OCI-LY7 (cell line): Measurements from ENCODE around the gene LPIN2. TPM values are rescaled to one million over a fixed set of nuclear protein-coding genes. Genes with fewer than 3 reads are reported as not detected.

ENCODE experiments used
- BruUV-seq: library from RNA; stranded (reverse); fragments of 400-500 nt; replicated peaks from 2 replicates; lab custom pipeline; 2021; lab: Mats Ljungman, UMichigan
- CTCF ChIA-PET: fragments of 300-600 bp; sonication (Branson Sonifier 250); formaldehyde crosslinking; loops from one replicate; lab custom pipeline; 2022; ENCODE audit warnings: antibody characterized with exemption; ENCODE audit not compliant: unreplicated experiment; lab: Charles Lee
- POLR2A ChIA-PET: fragments of 300-600 bp; sonication (Branson Sonifier 250); formaldehyde crosslinking; loops from one replicate; lab custom pipeline; 2022; ENCODE audit warnings: antibody characterized with exemption; lab: Charles Lee
- DNase-seq: peaks from one replicate; pipeline ENCODE4 v3.0.0-alpha.2; 2015; ENCODE audit warnings: low spot score
- H2AFZ ChIP-seq: fragments of 200-600 bp; sonication (generic), shearing (Covaris generic); 2 replicates; pipeline ENCODE4 v1.6.1; 2014; ENCODE audit warnings: mild to moderate bottlenecking, antibody characterized with exemption, low read length, moderate library complexity
- H3K27ac ChIP-seq: fragments of 200-600 bp; sonication (generic); 2 replicates; pipeline ENCODE4 v1.5.1; 2014; ENCODE audit warnings: mixed run types, low read depth, mild to moderate bottlenecking, moderate library complexity, low read length, inconsistent platforms; ENCODE audit not compliant: poor library complexity, severe bottlenecking
- H3K36me3 ChIP-seq: fragments of 200-600 bp; sonication (generic); 2 replicates; pipeline ENCODE4 v1.6.1; 2014; ENCODE audit warnings: mild to moderate bottlenecking, antibody characterized with exemption, low read length, moderate library complexity, mixed read lengths; ENCODE audit not compliant: insufficient read depth
- H3K4me1 ChIP-seq: fragments of 200-600 bp; sonication (generic); 2 replicates; pipeline ENCODE4 v1.5.1; 2014; ENCODE audit warnings: mild to moderate bottlenecking, low read length; ENCODE audit not compliant: insufficient read depth, poor library complexity, severe bottlenecking
- H3K4me2 ChIP-seq: fragments of 200-600 bp; sonication (generic); 2 replicates; pipeline ENCODE4 v1.6.1; 2014; ENCODE audit warnings: mild to moderate bottlenecking, low read length
- H3K4me3 ChIP-seq: fragments of 200-600 bp; sonication (generic); 2 replicates; pipeline ENCODE4 v1.5.1; 2014; ENCODE audit warnings: mild to moderate bottlenecking, low read depth, low read length; ENCODE audit not compliant: poor library complexity, severe bottlenecking
- H3K79me2 ChIP-seq: fragments of 200-600 bp; sonication (generic); 2 replicates; pipeline ENCODE4 v1.6.1; 2016; ENCODE audit warnings: low read depth, mild to moderate bottlenecking, low read length, moderate library complexity, mixed read lengths; ENCODE audit not compliant: insufficient read depth
- H3K9me2 ChIP-seq: fragments of 200-600 bp; sonication (generic); 2 replicates; pipeline ENCODE4 v1.6.1; 2016; ENCODE audit warnings: mild to moderate bottlenecking, low read length, mixed read lengths; ENCODE audit not compliant: insufficient read depth
- H3K9me3 ChIP-seq: fragments of 200-600 bp; sonication (generic); 2 replicates; pipeline ENCODE4 v1.6.1; 2014; ENCODE audit warnings: mild to moderate bottlenecking, mixed run types, low read length, mixed read lengths
- H4K20me1 ChIP-seq: fragments of 200-600 bp; sonication (generic); 2 replicates; pipeline ENCODE4 v1.6.1; 2014; ENCODE audit warnings: mild to moderate bottlenecking, antibody characterized with exemption, low read length, moderate library complexity, mixed read lengths; ENCODE audit not compliant: insufficient read depth
- CTCF ChIP-seq: fragments of 200-600 bp; sonication (generic); conservative IDR thresholded peaks from 2 replicates; pipeline ENCODE4 v1.5.1; 2014; ENCODE audit warnings: mild to moderate bottlenecking, antibody characterized with exemption, low read length, moderate library complexity, mixed read lengths
- EZH2phosphoT487 ChIP-seq: fragments of 200-600 bp; sonication (generic); IDR thresholded peaks from 2 replicates; pipeline ENCODE4 v1.6.1; 2018; ENCODE audit warnings: low read depth, borderline replicate concordance, mild to moderate bottlenecking, mixed run types, antibody characterized with exemption, low read length, moderate library complexity, mixed read lengths
- intact Hi-C: fragments of 100-400 bp; cut with micrococcal nuclease; formaldehyde crosslinking; loops from one replicate; pipeline ENCODE4 v1.10.0; 2022; ENCODE audit not compliant: unreplicated experiment
- total RNA-seq, 2 experiments: library from RNA; depleted of rRNA in 1 of 2; stranded (reverse); fragments of >200 nt in 1 of 2; shearing (Covaris generic) in 1 of 2; gene quantifications; 2 replicates each; pipeline ENCODE4 v1.2.3, GENCODE V29; 2014 to 2022

Gene LPIN2
- total RNA-seq, 2 experiments from 2014 or later = 18.9 to 20.1 TPM

DNA sequence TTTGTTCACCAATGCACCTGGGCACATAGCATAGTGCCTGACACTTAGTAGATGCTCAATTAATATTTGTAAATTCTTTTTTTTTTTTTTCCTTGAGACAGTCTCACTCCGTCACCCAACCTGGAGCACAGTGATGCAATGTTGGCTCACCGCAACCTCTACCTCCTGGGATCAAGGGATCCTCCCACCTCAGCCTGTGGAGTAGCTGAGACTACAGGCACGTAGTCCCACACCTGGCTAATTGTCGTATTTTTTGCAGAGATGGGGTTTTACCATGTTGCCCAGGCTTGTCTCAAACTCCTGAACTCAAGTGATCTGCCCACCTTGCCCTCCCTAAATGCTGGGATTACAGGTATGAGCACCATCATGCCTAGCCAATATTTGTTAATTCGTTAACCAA is 23.2 kb upstream of the LPIN2 start:
- POLR2A ChIA-PET = interaction anchor here (0.6 to 1.3 kb wide), 3 partner anchors 12 to 486 kb away, joined by 3 to 8 read pairs (median 4); no protein-coding TSS in a partner anchor
- Histone ChIP-seq H3K79me2 (no peaks in the 10 kb centered on the region), H3K9me2 (no peaks in the 10 kb centered on the region), H3K4me2 (no peak overlapping the region), H4K20me1 (no peaks in the 10 kb centered on the region), H3K9me3 (no peaks in the 10 kb centered on the region), H3K27ac (no peak overlapping the region), H2AFZ (no peak overlapping the region), H3K4me3 (no peak overlapping the region), H3K36me3 (no peaks in the 10 kb centered on the region), H3K4me1 (peaks cover 7% of the 10 kb centered on the region)
- CTCF ChIA-PET = no interaction called here
- TF ChIP-seq CTCF = no peak
- intact Hi-C loops = no loop called here
- no peak for DNase-seq
- BruUV-seq = no TSS peak

DNA sequence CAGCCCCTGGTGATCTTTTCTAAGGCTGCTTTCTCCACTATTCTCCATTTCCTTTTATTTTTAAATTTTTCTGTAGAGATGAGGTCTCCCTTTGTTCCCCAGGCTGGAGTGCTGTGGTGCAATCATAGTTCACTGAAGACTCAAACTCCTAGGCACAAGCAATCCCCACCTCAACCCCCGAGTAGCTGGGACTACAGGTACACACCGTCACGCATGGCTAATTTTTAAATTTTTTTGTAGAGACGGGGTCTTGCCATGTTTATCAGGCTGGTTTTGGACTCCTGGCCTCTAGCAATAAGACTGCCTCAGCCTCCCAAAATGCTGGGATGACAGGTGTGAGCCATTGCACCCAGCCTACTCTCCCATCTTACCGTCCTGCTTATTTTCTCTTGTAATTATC is 22.7 kb upstream of the LPIN2 start:
- no peak overlapping the region for H3K4me2 ChIP-seq
- no peaks in the 10 kb centered on the region for H3K79me2 ChIP-seq
- CTCF ChIA-PET = no interaction called here
- intact Hi-C loops = no loop called here
- H3K27ac ChIP-seq = no peak overlapping the region
- no peaks in the 10 kb centered on the region for H4K20me1 ChIP-seq
- BruUV-seq = no TSS peak
- POLR2A ChIA-PET = no interaction called here
- H2AFZ ChIP-seq = no peak overlapping the region
- H3K9me3 ChIP-seq = no peaks in the 10 kb centered on the region
- no peaks in the 10 kb centered on the region for H3K36me3 ChIP-seq
- peaks cover 7% of the 10 kb centered on the region for H3K4me1 ChIP-seq
- DNase-seq = no peak
- no peaks in the 10 kb centered on the region for H3K9me2 ChIP-seq
- TF ChIP-seq CTCF = no peak
- no peak for TF ChIP-seq EZH2phosphoT487
- no peak overlapping the region for H3K4me3 ChIP-seq

DNA sequence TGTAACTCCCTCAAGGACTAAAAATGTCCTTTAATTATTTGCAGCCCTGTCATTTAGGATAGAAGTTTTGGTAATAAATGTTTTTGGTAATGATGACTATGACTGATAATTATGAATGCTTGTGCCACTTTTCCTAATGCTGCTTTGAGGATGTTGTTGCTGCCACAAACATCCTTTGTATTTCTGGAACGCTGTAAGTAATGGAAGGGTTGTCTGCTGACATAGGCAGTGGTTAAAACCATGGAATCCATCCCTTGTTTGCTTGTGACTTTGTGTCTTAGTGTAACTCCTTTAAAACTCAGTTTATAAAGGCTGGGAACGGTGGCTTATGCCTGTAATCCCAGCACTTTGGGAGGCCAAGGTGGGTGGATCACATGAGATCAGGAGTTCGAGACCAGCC is 19.8 kb upstream of the LPIN2 start:
- intact Hi-C loops = no loop called here
- no TSS peak for BruUV-seq
- no peak for DNase-seq
- H3K4me3 ChIP-seq = no peak overlapping the region
- H3K9me2 ChIP-seq = no peaks in the 10 kb centered on the region
- TF ChIP-seq CTCF (no peak), EZH2phosphoT487 (no peak)
- H3K36me3 ChIP-seq = no peaks in the 10 kb centered on the region
- H3K27ac ChIP-seq = no peak overlapping the region
- POLR2A ChIA-PET = no interaction called here
- H3K9me3 ChIP-seq = no peaks in the 10 kb centered on the region
- H4K20me1 ChIP-seq = no peaks in the 10 kb centered on the region
- H2AFZ ChIP-seq = no peak overlapping the region
- peaks cover 6% of the 10 kb centered on the region for H3K4me1 ChIP-seq
- no peak overlapping the region for H3K4me2 ChIP-seq
- CTCF ChIA-PET = no interaction called here
- no peaks in the 10 kb centered on the region for H3K79me2 ChIP-seq
